Mesenchymal stem cell (in vitro differentiated cells and primary cell): Measurements from ENCODE around the gene GALR2.

Source experiments
- DNase-seq: peaks from one replicate; pipeline ENCODE4 v3.0.0-alpha.2; 2013
- H2AFZ ChIP-seq: one replicate; pipeline ENCODE4 v1.6.1; 2013; ENCODE audit warnings: low read depth, mild to moderate bottlenecking, control low read depth, inconsistent platforms, low read length, moderate library complexity
- H2AK5ac ChIP-seq: 2 replicates; pipeline ENCODE4 v1.6.1; 2013; ENCODE audit warnings: low read length, moderate library complexity, mild to moderate bottlenecking, inconsistent platforms; ENCODE audit not compliant: severe bottlenecking
- H2BK120ac ChIP-seq: one replicate; pipeline ENCODE4 v1.6.1; 2013; ENCODE audit warnings: low read depth, mild to moderate bottlenecking, inconsistent platforms, low read length, moderate library complexity
- H2BK12ac ChIP-seq, 2 experiments: one replicate each; pipeline ENCODE4 v1.6.1; 2013; ENCODE audit warnings: inconsistent platforms in 2 of 2, low read length in 2 of 2, mild to moderate bottlenecking in 2 of 2, moderate library complexity in 2 of 2, control low read depth in 1 of 2
- H2BK15ac ChIP-seq: one replicate; pipeline ENCODE4 v1.6.1; 2013; ENCODE audit warnings: mild to moderate bottlenecking, low read depth, inconsistent platforms; ENCODE audit not compliant: poor library complexity, severe bottlenecking
- H2BK5ac ChIP-seq: 2 replicates; pipeline ENCODE4 v1.6.1; 2013; ENCODE audit warnings: low read depth, mild to moderate bottlenecking, low read length, control low read depth, inconsistent platforms; ENCODE audit not compliant: poor library complexity, severe bottlenecking
- H3K14ac ChIP-seq, 2 experiments: one replicate each; pipeline ENCODE4 v1.6.1; 2013; ENCODE audit warnings: inconsistent platforms in 2 of 2, low read length in 2 of 2, control low read depth in 1 of 2, mild to moderate bottlenecking in 1 of 2, moderate library complexity in 1 of 2
- H3K18ac ChIP-seq, 2 experiments: one replicate each; pipeline ENCODE4 v1.6.1; 2013; ENCODE audit warnings: inconsistent platforms in 2 of 2, low read length in 2 of 2, control low read depth in 1 of 2, low read depth in 1 of 2, mild to moderate bottlenecking in 1 of 2
- H3K23ac ChIP-seq, 2 experiments: one replicate each; pipeline ENCODE4 v1.6.1; 2013; ENCODE audit warnings: inconsistent platforms in 2 of 2, low read length in 2 of 2, mild to moderate bottlenecking in 2 of 2, moderate library complexity in 2 of 2, control low read depth in 1 of 2
- H3K27ac ChIP-seq: 2 replicates; pipeline ENCODE4 v1.5.1; 2013; ENCODE audit warnings: mild to moderate bottlenecking, moderate library complexity, low read length, control low read depth, inconsistent platforms; ENCODE audit not compliant: poor library complexity, severe bottlenecking
- H3K27me3 ChIP-seq, 2 experiments: 2 replicates each; pipeline versions ENCODE4 v1.6.1 to v1.7.0; 2013; ENCODE audit warnings: low read length in 2 of 2, mild to moderate bottlenecking in 2 of 2, moderate library complexity in 2 of 2, control low read depth in 1 of 2, inconsistent platforms in 1 of 2; ENCODE audit not compliant: control insufficient read depth in 1 of 2, insufficient read depth in 1 of 2
- H3K36me3 ChIP-seq, 2 experiments: 2 replicates each; pipeline versions ENCODE4 v1.6.1 to v1.7.0; 2013; ENCODE audit warnings: low read length in 2 of 2, control low read depth in 1 of 2, inconsistent platforms in 1 of 2, low read depth in 1 of 2, mild to moderate bottlenecking in 1 of 2; ENCODE audit not compliant: insufficient read depth in 2 of 2, control insufficient read depth in 1 of 2
- H3K4ac ChIP-seq, 2 experiments: one replicate each; pipeline ENCODE4 v1.6.1; 2013; ENCODE audit warnings: inconsistent platforms in 2 of 2, low read length in 2 of 2, mild to moderate bottlenecking in 2 of 2, moderate library complexity in 2 of 2, control low read depth in 1 of 2, low read depth in 1 of 2
- H3K4me1 ChIP-seq: 2 replicates; pipeline ENCODE4 v1.6.1; 2013; ENCODE audit warnings: low read depth, low read length, control low read depth; ENCODE audit not compliant: control insufficient read depth, insufficient read depth
- H3K4me2 ChIP-seq: 2 replicates; pipeline ENCODE4 v1.6.1; 2013; ENCODE audit warnings: low read length, mild to moderate bottlenecking, inconsistent platforms; ENCODE audit not compliant: poor library complexity, severe bottlenecking
- H3K4me3 ChIP-seq, 2 experiments: 2 replicates each; pipeline versions ENCODE4 v1.5.1 to v1.7.0; 2013; ENCODE audit warnings: low read length in 2 of 2, mild to moderate bottlenecking in 2 of 2, control low read depth in 1 of 2, low read depth in 1 of 2; ENCODE audit not compliant: insufficient read depth in 1 of 2
- H3K79me1 ChIP-seq: replicated peaks from 2 replicates; pipeline ENCODE4 v1.6.1; 2013; ENCODE audit warnings: mild to moderate bottlenecking, control low read depth, low read length, inconsistent platforms; ENCODE audit not compliant: poor library complexity, severe bottlenecking
- H3K9ac ChIP-seq: 2 replicates; pipeline ENCODE4 v1.7.0; 2013; ENCODE audit warnings: mild to moderate bottlenecking, low read length, moderate library complexity
- H3K9me3 ChIP-seq: 2 replicates; pipeline ENCODE4 v1.7.0; 2013; ENCODE audit warnings: mild to moderate bottlenecking, low read length; ENCODE audit not compliant: control insufficient read depth
- H4K8ac ChIP-seq: one replicate; pipeline ENCODE4 v1.6.1; 2013; ENCODE audit warnings: inconsistent platforms, mild to moderate bottlenecking, low read length, moderate library complexity
- H4K91ac ChIP-seq: one replicate; pipeline ENCODE4 v1.6.1; 2013; ENCODE audit warnings: mild to moderate bottlenecking, low read length, inconsistent platforms
- WGBS: methylation state at CpG from one replicate; pipeline ENCODE4 v1.1.7; 2013; ENCODE audit warnings: mixed read lengths; 5-methylcytosine and 5-hydroxymethylcytosine counted together

Gene GALR2

DNA sequence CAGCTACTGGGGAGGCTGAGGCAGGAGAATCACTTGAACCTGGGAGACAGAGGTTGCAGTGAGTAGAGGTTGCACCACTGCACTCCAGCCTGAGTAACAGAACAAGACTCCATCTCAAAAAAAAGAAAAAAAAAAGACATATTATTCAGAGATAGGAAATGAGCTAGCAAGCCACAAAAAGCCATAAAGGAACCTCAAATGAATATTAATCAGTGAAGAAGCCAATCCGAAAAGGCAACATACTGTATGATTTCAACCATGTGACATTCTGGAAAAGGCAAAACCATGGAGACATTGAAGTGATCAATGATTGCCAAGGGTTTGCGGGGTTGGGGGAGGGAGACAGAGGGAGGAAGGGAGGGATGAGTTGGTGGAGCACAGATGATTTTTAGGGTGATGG is 37.4 kb downstream of the GALR2 start:
- H3K36me3 ChIP-seq, result no peaks in the 10 kb centered on the region
- no peaks in the 10 kb centered on the region for H3K27me3 ChIP-seq
- H3K27ac ChIP-seq, result no peak overlapping the region
- no peak overlapping the region for H2BK15ac ChIP-seq
- H3K4me3 ChIP-seq, result no peak overlapping the region
- no peak overlapping the region for H2BK12ac ChIP-seq
- 90% methylated on average over 2 of the region's 2 CpGs for WGBS
- H2AFZ ChIP-seq, result no peak overlapping the region
- H3K4ac ChIP-seq, result no peak overlapping the region
- H2AK5ac ChIP-seq, result no peak overlapping the region
- H3K4me1 ChIP-seq, result no peaks in the 10 kb centered on the region
- H4K8ac ChIP-seq, result no peak overlapping the region
- H4K91ac ChIP-seq, result no peak overlapping the region
- H3K4me2 ChIP-seq, result no peak overlapping the region
- H3K9ac ChIP-seq, result no peak overlapping the region
- no peak overlapping the region for H3K14ac ChIP-seq
- H3K79me1 ChIP-seq, result no peaks in the 10 kb centered on the region
- no peaks in the 10 kb centered on the region for H3K9me3 ChIP-seq
- DNase-seq, result no peak
- H2BK5ac ChIP-seq, result no peak overlapping the region
- no peak overlapping the region for H3K23ac ChIP-seq
- H2BK120ac ChIP-seq, result no peak overlapping the region
- no peak overlapping the region for H3K18ac ChIP-seq

DNA sequence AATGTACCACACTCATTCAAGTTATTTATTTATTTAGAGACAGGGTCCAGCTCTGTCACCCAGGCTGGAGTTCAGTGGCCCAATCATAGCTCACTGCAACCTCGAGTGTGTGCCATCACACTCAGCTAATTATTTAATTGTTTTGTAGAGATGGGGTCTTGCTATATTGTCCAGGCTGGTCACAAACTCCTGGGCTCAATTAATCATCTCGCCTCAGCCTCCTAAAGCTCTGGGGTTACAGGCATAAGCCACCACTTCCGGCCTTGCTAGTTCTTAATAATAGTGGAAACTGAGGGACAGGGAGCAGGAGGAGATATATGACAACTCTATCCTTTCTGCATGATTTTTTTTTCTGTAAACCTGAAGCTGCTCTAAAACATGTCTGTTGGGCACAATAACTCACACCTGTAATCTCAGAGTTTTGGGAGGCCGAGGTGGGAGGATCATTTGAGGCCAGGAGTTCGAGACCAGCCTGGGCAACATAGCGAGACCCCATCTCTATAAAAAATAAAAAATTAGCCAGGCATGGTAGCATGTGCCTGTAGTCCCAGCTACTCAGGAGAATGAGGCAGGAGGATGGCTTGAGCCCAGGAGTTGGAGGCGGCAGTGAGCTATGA is 40.7 kb downstream of the GALR2 start:
- no peak overlapping the region for H2BK15ac ChIP-seq
- no peak overlapping the region for H3K9ac ChIP-seq
- H2BK12ac ChIP-seq, result no peak overlapping the region
- peaks cover 5% of the 10 kb centered on the region for H3K4me1 ChIP-seq
- no peak overlapping the region for H3K18ac ChIP-seq
- no peak overlapping the region for H3K23ac ChIP-seq
- no peak overlapping the region for H3K4me2 ChIP-seq
- H2BK120ac ChIP-seq, result no peak overlapping the region
- no peaks in the 10 kb centered on the region for H3K9me3 ChIP-seq
- peaks cover 0 to 4% of the 10 kb centered on the region in 2 experiments for H3K27me3 ChIP-seq
- DNase-seq, result no peak
- no peak overlapping the region for H3K14ac ChIP-seq
- H3K79me1 ChIP-seq, result no peaks in the 10 kb centered on the region
- 98% methylated on average over 7 of the region's 7 CpGs for WGBS
- no peak overlapping the region for H4K91ac ChIP-seq
- H3K27ac ChIP-seq, result no peak overlapping the region
- no peak overlapping the region for H2BK5ac ChIP-seq
- H4K8ac ChIP-seq, result no peak overlapping the region
- no peak overlapping the region for H2AFZ ChIP-seq
- H3K4ac ChIP-seq, result no peak overlapping the region
- no peak overlapping the region for H3K4me3 ChIP-seq
- no peaks in the 10 kb centered on the region for H3K36me3 ChIP-seq
- H2AK5ac ChIP-seq, result no peak overlapping the region

DNA sequence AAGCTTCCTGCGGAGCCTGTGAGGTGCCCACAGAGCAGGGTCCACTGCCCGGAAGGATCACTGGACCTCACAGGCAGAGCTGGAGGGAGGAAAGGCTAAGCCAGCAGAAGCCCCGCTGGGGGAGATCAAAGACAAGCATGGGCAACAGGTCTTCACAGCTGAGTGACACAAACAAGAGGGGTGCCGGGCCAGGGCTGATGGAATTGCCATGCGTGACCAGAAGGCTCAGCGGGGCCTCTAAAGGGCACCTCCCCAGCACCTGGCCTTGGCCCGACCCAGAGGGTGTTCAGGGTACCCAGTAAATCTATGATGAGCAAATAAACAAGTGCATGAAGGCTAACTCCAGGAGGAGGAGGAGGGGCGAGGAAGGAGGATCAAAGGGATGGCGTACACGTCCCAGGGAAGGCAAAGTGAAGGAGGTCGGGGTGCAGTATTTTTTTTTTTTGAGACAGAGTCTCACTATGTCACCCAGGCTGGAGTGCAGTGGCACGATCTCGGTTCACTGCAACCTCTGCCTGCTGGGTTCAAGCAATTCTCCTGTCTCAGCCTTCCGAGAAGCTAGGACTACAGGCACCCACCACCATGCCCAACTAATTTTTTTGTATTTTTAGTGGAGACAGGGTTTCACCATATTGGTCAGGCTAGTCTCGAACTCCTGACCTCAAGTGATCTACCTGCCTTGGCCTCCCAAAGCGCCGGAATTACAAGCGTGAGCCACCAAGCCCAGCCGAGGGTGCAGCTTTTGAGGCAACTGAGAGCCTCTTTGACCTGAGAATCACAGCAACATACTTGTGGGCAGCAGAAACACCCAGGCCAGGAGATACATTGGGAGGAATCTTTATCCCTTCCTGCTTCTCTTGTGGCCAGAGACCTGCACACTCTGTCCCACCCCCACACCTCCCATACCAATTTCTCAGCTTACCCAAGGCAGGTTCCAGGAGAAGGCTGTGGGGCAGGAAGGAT is 45.1 kb downstream of the GALR2 start:
- no peak overlapping the region for H3K4me2 ChIP-seq
- H3K27me3 ChIP-seq, result peaks cover 0 to 21% of the 10 kb centered on the region in 2 experiments
- H3K9me3 ChIP-seq, result no peaks in the 10 kb centered on the region
- H3K4ac ChIP-seq, result no peak overlapping the region
- H4K91ac ChIP-seq, result no peak overlapping the region
- H3K27ac ChIP-seq, result no peak overlapping the region
- no peak overlapping the region for H2BK15ac ChIP-seq
- no peak overlapping the region for H4K8ac ChIP-seq
- no peak overlapping the region for H2BK12ac ChIP-seq
- no peak overlapping the region for H3K14ac ChIP-seq
- H2AFZ ChIP-seq, result no peak overlapping the region
- no peak for DNase-seq
- H3K23ac ChIP-seq, result no peak overlapping the region
- no peak overlapping the region for H2BK5ac ChIP-seq
- H3K36me3 ChIP-seq, result no peaks in the 10 kb centered on the region
- H2BK120ac ChIP-seq, result no peak overlapping the region
- H3K79me1 ChIP-seq, result no peaks in the 10 kb centered on the region
- no peak overlapping the region for H3K18ac ChIP-seq
- H3K4me1 ChIP-seq, result peaks cover 16% of the 10 kb centered on the region
- H3K9ac ChIP-seq, result no peak overlapping the region
- no peak overlapping the region for H3K4me3 ChIP-seq
- WGBS, result 73% methylated on average over 19 of the region's 19 CpGs
- H2AK5ac ChIP-seq, result no peak overlapping the region

DNA sequence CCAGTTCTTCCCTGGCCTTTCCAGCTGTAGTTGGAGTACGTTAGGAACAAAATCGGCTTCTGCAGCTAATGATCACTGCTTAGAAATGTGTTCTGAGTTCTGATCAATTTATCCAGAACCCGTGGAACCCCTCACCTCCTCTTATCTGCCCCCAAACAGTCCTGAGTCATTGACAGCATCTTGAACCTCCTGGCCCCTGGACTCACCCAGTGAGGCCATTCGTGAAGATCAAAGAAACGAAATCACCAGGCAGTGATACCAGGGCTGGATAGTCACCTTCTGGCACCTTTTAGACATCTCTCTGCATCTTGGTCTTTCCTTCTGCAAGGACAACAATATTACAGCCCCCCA is 46.1 kb downstream of the GALR2 start:
- no peaks in the 10 kb centered on the region for H3K9me3 ChIP-seq
- H3K27me3 ChIP-seq, result peaks cover 0 to 28% of the 10 kb centered on the region in 2 experiments
- H3K14ac ChIP-seq, result no peak overlapping the region
- H3K4me3 ChIP-seq, result no peak overlapping the region
- peak overlapping the region; percentile 88 for H4K8ac ChIP-seq
- 79% methylated on average over 5 of the region's 5 CpGs for WGBS
- no peak overlapping the region for H2BK15ac ChIP-seq
- no peak for DNase-seq
- H2BK120ac ChIP-seq, result no peak overlapping the region
- no peak overlapping the region for H3K27ac ChIP-seq
- no peak overlapping the region for H4K91ac ChIP-seq
- no peaks in the 10 kb centered on the region for H3K36me3 ChIP-seq
- peak overlapping the region in 1 of 2 experiments; percentile 12 for H2BK12ac ChIP-seq
- no peak overlapping the region for H3K23ac ChIP-seq
- no peak overlapping the region for H2AFZ ChIP-seq
- no peak overlapping the region for H2AK5ac ChIP-seq
- H3K18ac ChIP-seq, result no peak overlapping the region
- no peak overlapping the region for H3K4ac ChIP-seq
- H3K9ac ChIP-seq, result no peak overlapping the region
- peaks cover 16% of the 10 kb centered on the region for H3K4me1 ChIP-seq
- no peaks in the 10 kb centered on the region for H3K79me1 ChIP-seq
- no peak overlapping the region for H3K4me2 ChIP-seq
- H2BK5ac ChIP-seq, result no peak overlapping the region
